GM18507 (cell line): Measurements from ENCODE around the gene LIMA1.
"Not testable (repeated sequence)": the region's sequence is repeated elsewhere in the genome, so short reads cannot be mapped to it uniquely, and the experiment has no call there.

Source experiments
- DNase-seq: peaks from one replicate; pipeline ENCODE4 v3.0.0; 2011; ENCODE audit warnings: low read depth; ENCODE audit not compliant: insufficient read length; ENCODE audit errors: extremely low spot score
- FAIRE-seq: peaks from 2 replicates; lab custom pipeline; 2011; peaks lifted over from hg19 to GRCh38; lab: Jason Lieb, UNC

The LIMA1 gene

GRCh38 chr12:50162230-50162629 lies 121.1 kb downstream of the LIMA1 start:
- DNase-seq (no peak), FAIRE-seq (no peak)

- FAIRE-seq: no peak
Observed at GRCh38 chr12:50160643-50161042, 122.7 kb downstream of the LIMA1 start.

GRCh38 chr12:50157259-50157658 lies 126.1 kb downstream of the LIMA1 start:
- FAIRE-seq: no peak
- no peak for DNase-seq

More at GRCh38 chr12:50160643-50161042, 122.7 kb downstream of the LIMA1 start:
- no peak for DNase-seq

- no peak for DNase-seq
- no peak for FAIRE-seq
Observed at GRCh38 chr12:50156641-50157040, 126.7 kb downstream of the LIMA1 start.

GRCh38 chr12:50154947-50155346 lies 128.4 kb downstream of the LIMA1 start:
- not testable (repeated sequence) for FAIRE-seq

GRCh38 chr12:50151047-50151687 lies 132.2 kb downstream of the LIMA1 start:
- DNase-seq (no peak), FAIRE-seq (no peak)

More at GRCh38 chr12:50154947-50155346, 128.4 kb downstream of the LIMA1 start:
- DNase-seq: not testable (repeated sequence)

- no peak for DNase-seq
Observed at GRCh38 chr12:50149311-50149710, 134.0 kb downstream of the LIMA1 start.

GRCh38 chr12:50148011-50148410 lies 135.3 kb downstream of the LIMA1 start:
- not testable (repeated sequence) for DNase-seq, FAIRE-seq

More at GRCh38 chr12:50149311-50149710, 134.0 kb downstream of the LIMA1 start:
- FAIRE-seq: no peak

GRCh38 chr12:50147281-50147680 lies 136.0 kb downstream of the LIMA1 start:
- FAIRE-seq (no peak), DNase-seq (no peak)

GRCh38 chr12:50145439-50145838 lies 137.9 kb downstream of the LIMA1 start:
- FAIRE-seq: no peak
- no peak for DNase-seq

- no peak for DNase-seq
- no peak for FAIRE-seq
Observed at GRCh38 chr12:50142993-50143392, 140.3 kb downstream of the LIMA1 start.

- no peak for FAIRE-seq
Observed at GRCh38 chr12:50132505-50133135, 150.7 kb downstream of the LIMA1 start.

GRCh38 chr12:50129290-50129689 lies 154.0 kb downstream of the LIMA1 start:
- no peak for DNase-seq
- FAIRE-seq: no peak

More at GRCh38 chr12:50132505-50133135, 150.7 kb downstream of the LIMA1 start:
- no peak for DNase-seq

- FAIRE-seq (no peak), DNase-seq (no peak)
Observed at GRCh38 chr12:50127546-50127945, 155.8 kb downstream of the LIMA1 start.
